Measurements from ENCODE around the gene SERPINB7. TPM values are rescaled to one million over a fixed set of nuclear protein-coding genes. Genes with fewer than 3 reads are reported as not detected.

SERPINB7 gene
- polyA plus RNA-seq, 1 experiment = 28.1 TPM

DNA sequence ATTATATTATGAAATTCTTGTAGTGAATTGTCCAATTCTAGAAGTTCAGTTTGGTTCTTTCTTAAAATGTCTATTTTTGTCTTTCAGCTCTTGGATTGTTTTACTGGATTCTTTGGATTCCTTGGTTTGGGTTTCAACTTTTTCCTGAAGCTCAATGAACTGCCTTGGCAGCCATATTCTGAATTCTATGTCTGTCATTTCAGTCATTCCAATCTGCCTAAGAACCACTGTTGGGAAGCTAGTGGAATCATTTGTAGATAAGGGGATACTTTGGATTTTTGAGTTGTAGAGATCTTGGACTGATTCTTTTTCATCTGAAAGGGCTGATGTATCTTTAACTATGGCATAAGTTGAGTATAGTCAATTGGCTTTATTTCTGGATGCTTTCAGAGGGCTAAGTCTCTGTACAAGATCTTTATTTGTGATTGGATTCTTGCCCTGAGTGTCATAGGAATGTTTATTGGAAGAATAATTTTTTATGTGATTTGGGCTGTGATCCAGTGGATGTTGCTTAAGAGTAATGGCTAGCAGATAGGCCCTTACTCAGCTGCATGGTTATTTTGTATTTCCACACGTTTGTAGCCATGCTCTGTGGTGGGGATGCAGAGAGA, 42.3 kb downstream of the SERPINB7 start:
- no peak overlapping the region for H3K27ac ChIP-seq (ENCODE audit: low read depth, low read length)
- POLR2A ChIA-PET = no interaction called here
- CTCF ChIA-PET = interaction anchor here (0.6 kb wide), 1 partner anchor 28 kb away, joined by 3 read pairs; no protein-coding TSS in a partner anchor
- TF ChIP-seq, protein P1, sequence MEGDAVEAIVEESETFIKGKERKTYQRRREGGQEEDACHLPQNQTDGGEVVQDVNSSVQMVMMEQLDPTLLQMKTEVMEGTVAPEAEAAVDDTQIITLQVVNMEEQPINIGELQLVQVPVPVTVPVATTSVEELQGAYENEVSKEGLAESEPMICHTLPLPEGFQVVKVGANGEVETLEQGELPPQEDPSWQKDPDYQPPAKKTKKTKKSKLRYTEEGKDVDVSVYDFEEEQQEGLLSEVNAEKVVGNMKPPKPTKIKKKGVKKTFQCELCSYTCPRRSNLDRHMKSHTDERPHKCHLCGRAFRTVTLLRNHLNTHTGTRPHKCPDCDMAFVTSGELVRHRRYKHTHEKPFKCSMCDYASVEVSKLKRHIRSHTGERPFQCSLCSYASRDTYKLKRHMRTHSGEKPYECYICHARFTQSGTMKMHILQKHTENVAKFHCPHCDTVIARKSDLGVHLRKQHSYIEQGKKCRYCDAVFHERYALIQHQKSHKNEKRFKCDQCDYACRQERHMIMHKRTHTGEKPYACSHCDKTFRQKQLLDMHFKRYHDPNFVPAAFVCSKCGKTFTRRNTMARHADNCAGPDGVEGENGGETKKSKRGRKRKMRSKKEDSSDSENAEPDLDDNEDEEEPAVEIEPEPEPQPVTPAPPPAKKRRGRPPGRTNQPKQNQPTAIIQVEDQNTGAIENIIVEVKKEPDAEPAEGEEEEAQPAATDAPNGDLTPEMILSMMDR (IDR thresholded peaks at IDR 0.05; ENCODE audit: low read depth, low read length) = no peak
- no peaks in the 10 kb centered on the region for H3K27me3 ChIP-seq (ENCODE audit: control insufficient read depth, insufficient read depth, low read length)
- H3K9me3 ChIP-seq (ENCODE audit: control insufficient read depth, insufficient read depth, low read length) = no peaks in the 10 kb centered on the region
- no peak for DNase-seq (ENCODE audit: low read depth, low spot score)
- no peak overlapping the region for H3K4me3 ChIP-seq (ENCODE audit: low read depth, low read length)

DNA sequence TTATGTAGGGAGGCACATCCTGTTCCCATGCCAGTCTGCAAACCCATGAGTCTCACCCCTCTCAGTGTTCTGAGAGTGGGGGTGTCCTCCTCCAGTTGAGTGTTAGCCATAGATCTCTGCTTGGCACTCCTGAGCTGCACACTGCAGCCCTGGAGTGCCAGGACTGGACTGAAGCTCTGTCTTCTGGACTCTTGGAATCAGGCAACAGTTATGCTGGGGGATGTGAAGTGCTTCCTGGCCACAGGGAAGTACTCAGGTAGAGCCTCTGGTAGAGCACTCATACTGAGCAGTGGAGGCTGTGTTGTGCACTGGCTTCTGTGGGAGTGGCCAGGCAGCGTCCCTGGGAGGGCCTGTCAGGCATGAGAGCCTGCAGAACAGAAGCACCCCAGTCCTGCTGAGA, 43.0 kb downstream of the SERPINB7 start:
- TF ChIP-seq, protein P1 (IDR thresholded peaks at IDR 0.05; ENCODE audit: low read depth, low read length) = no peak
- ChIA-PET CTCF (no interaction called here), POLR2A (no interaction called here)
- Histone ChIP-seq H3K27ac (ENCODE audit: low read depth, low read length) (no peak overlapping the region), H3K27me3 (ENCODE audit: control insufficient read depth, insufficient read depth, low read length) (no peaks in the 10 kb centered on the region), H3K4me3 (ENCODE audit: low read depth, low read length) (no peak overlapping the region), H3K9me3 (ENCODE audit: control insufficient read depth, insufficient read depth, low read length) (no peaks in the 10 kb centered on the region)
- DNase-seq (ENCODE audit: low read depth, low spot score) = no peak

DNA sequence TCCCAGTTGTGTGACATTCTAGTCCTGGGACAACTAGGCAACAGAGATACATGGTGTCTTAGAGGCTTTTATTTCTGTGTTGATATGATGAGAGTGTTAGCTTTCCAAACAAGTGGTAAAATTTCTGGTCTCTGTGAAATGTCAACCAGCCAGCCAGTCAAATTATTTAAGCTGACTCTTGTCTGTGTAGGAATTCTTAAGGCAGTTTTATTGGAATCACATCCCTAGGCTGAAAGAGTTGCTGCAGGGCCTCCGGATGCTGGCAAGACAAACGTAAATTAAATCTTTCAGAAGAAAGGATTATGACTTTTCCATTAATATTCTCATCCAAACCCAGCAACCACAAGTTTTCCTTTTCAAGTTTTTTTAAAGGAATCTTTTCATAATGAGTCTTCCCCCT, 44.6 kb downstream of the SERPINB7 start:
- H3K4me3 ChIP-seq (ENCODE audit: low read depth, low read length) = no peak overlapping the region
- no peaks in the 10 kb centered on the region for H3K9me3 ChIP-seq (ENCODE audit: control insufficient read depth, insufficient read depth, low read length)
- TF ChIP-seq, protein P1 (IDR thresholded peaks at IDR 0.05; ENCODE audit: low read depth, low read length) = no peak
- ChIA-PET POLR2A (interaction anchor here (0.5 kb wide), 1 partner anchor 75 kb away, joined by 6 read pairs; no protein-coding TSS in a partner anchor), CTCF (interaction anchor here (1.0 kb wide), 1 partner anchor 24 kb away, joined by 4 read pairs; no protein-coding TSS in a partner anchor)
- H3K27ac ChIP-seq (ENCODE audit: low read depth, low read length) = no peak overlapping the region
- DNase-seq (ENCODE audit: low read depth, low spot score) = no peak
- no peaks in the 10 kb centered on the region for H3K27me3 ChIP-seq (ENCODE audit: control insufficient read depth, insufficient read depth, low read length)

DNA sequence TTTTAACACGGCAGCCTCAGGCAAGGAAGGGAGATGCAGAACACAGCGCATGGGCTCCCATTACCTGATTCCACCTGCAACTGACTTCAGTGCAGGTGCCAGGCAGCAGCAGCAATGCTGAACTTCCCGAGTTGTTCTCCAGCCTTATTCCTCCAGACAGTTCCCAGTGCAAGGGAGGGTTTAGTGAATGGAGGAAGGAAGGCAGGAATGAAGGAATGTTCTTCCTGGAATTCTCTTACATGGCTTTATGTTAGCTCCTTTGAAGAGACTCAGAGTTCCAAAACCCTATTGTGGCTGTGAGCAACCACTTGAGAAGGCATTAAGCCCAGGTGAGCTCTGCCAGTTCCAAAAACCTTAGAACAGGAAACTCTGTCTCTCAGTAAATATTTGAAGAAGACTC, 45.5 kb downstream of the SERPINB7 start:
- no peak for DNase-seq (ENCODE audit: low read depth, low spot score)
- ChIA-PET POLR2A (no interaction called here), CTCF (interaction anchor here (2.4 kb wide), 1 partner anchor 302 kb away, joined by 6 read pairs; no protein-coding TSS in a partner anchor)

More for the DNA sequence above, 45.5 kb downstream of the SERPINB7 start:
- Histone ChIP-seq H3K4me3 (ENCODE audit: low read depth, low read length) (no peak overlapping the region), H3K27me3 (ENCODE audit: control insufficient read depth, insufficient read depth, low read length) (no peaks in the 10 kb centered on the region), H3K9me3 (ENCODE audit: control insufficient read depth, insufficient read depth, low read length) (no peaks in the 10 kb centered on the region), H3K27ac (ENCODE audit: low read depth, low read length) (no peak overlapping the region)
- TF ChIP-seq, protein P1 (IDR thresholded peaks at IDR 0.05; ENCODE audit: low read depth, low read length) = no peak

All from AG04450 (cell line).